A549 (cell line): ENCODE measurements around the gene LTB. TPM values are rescaled to one million over a fixed set of nuclear protein-coding genes. Genes with fewer than 3 reads are reported as not detected.

ENCODE experiments used
- ATAC-seq, 2 experiments: fragments of 200-7000 bp in 1 of 2; fragments of >200 bp in 1 of 2; cut with Nextera tagmentation in 1 of 2; cut with Tn5 transposase in 1 of 2; 3 replicates each; pipeline versions ENCODE4 v1.8.0 to v1.9.1; 2018 to 2020; ENCODE audit warnings: mild to moderate bottlenecking in 1 of 2, moderate library complexity in 1 of 2
- CTCF ChIA-PET: fragments of 300-600 bp; sonication (Branson Sonifier 250); formaldehyde crosslinking; extraction: SDS; loops from one replicate; lab custom pipeline; 2021; ENCODE audit warnings: antibody characterized with exemption, inconsistent platforms; lab: Yijun Ruan, JAX
- POLR2A ChIA-PET: fragments of 350-600 bp; formaldehyde crosslinking; extraction: SDS; loops from one replicate; lab custom pipeline; 2021; ENCODE audit warnings: antibody characterized with exemption, inconsistent platforms; lab: Yijun Ruan, JAX
- DNase-seq, 2 experiments: peaks; one replicate each; pipeline versions ENCODE4 v3.0.0 to v3.0.0-alpha.2; 2011 to 2016; ENCODE audit warnings: low read depth in 1 of 2, low spot score in 1 of 2
- FAIRE-seq: peaks from 2 replicates; lab custom pipeline; 2011; peaks lifted over from hg19 to GRCh38; lab: Jason Lieb, UNC
- H3K27ac ChIP-seq, 2 experiments: fragments of >200 bp; sonication (Bioruptor Twin); formaldehyde crosslinking; 3 replicates each; pipeline ENCODE4 v1.5.1; 2016 to 2017
- H3K4me1 ChIP-seq: fragments of >200 bp; sonication (Bioruptor Twin); formaldehyde crosslinking; 3 replicates; pipeline ENCODE4 v1.6.1; 2016
- H3K4me2 ChIP-seq: fragments of >200 bp; sonication (Bioruptor Twin); formaldehyde crosslinking; 3 replicates; pipeline ENCODE4 v1.6.1; 2016
- H3K4me3 ChIP-seq: fragments of >200 bp; sonication (Bioruptor Twin); formaldehyde crosslinking; 3 replicates; pipeline ENCODE4 v1.5.1; 2016
- H3K9me3 ChIP-seq: fragments of >200 bp; sonication (Bioruptor Twin); formaldehyde crosslinking; 3 replicates; pipeline ENCODE4 v1.6.1; 2016
- BHLHE40 ChIP-seq: IDR thresholded peaks from 2 replicates; pipeline ENCODE4 v1.6.1; 2012; ENCODE audit warnings: low read depth, low read length, inconsistent platforms
- CBX8 ChIP-seq: fragments of 200-600 bp; sonication (generic); IDR thresholded peaks from 2 replicates; pipeline ENCODE4 v1.6.1; 2016
- FOSB ChIP-seq: fragments of 250-450 bp; sonication (Bioruptor Pico); IDR thresholded peaks from 2 replicates; pipeline ENCODE4 v1.5.0; 2020; ENCODE audit warnings: mild to moderate bottlenecking, moderate library complexity
- FOSL2 ChIP-seq, 2 experiments: fragments of 450-650 bp in 1 of 2; fragments of >200 bp in 1 of 2; sonication (Bioruptor Twin) in 1 of 2; formaldehyde crosslinking; IDR thresholded peaks; 2 replicates each; pipeline versions ENCODE4 v1.5.0 to v1.6.1; 2016 to 2020; ENCODE audit warnings: mild to moderate bottlenecking in 1 of 2, moderate library complexity in 1 of 2
- FOXS1 ChIP-seq: fragments of 250-450 bp; sonication (Bioruptor Pico); IDR thresholded peaks from 2 replicates; pipeline ENCODE4 v1.5.0; 2020; ENCODE audit warnings: mild to moderate bottlenecking, moderate library complexity
- HDAC2 ChIP-seq: fragments of 200-600 bp; sonication (generic); IDR thresholded peaks from 2 replicates; pipeline ENCODE4 v1.6.1; 2016
- HES2 ChIP-seq: fragments of >200 bp; sonication (Bioruptor Twin); formaldehyde crosslinking; IDR thresholded peaks from 2 replicates; pipeline ENCODE4 v1.6.1; 2016
- HMGXB4 ChIP-seq: fragments of 250-450 bp; sonication (Bioruptor Pico); IDR thresholded peaks from 2 replicates; pipeline ENCODE4 v1.5.0; 2021; ENCODE audit warnings: mild to moderate bottlenecking, moderate library complexity, borderline replicate concordance
- HOXB5 ChIP-seq: fragments of 250-450 bp; sonication (Bioruptor Pico); IDR thresholded peaks from 2 replicates; pipeline ENCODE4 v1.5.0; 2020; ENCODE audit warnings: mild to moderate bottlenecking, moderate library complexity
- JUN ChIP-seq, 2 experiments: fragments of >200 bp; sonication (Bioruptor Twin); formaldehyde crosslinking; IDR thresholded peaks; 2 replicates in 1 of 2; 3 replicates in 1 of 2; pipeline ENCODE4 v1.6.1; 2016 to 2017
- KDM1A ChIP-seq: fragments of 200-600 bp; sonication (generic); IDR thresholded peaks from 2 replicates; pipeline ENCODE4 v1.6.1; 2016; ENCODE audit warnings: low read depth, mild to moderate bottlenecking
- KDM5A ChIP-seq: fragments of 200-600 bp; sonication (generic); IDR thresholded peaks from 2 replicates; pipeline ENCODE4 v1.6.1; 2016; ENCODE audit warnings: antibody characterized with exemption, mild to moderate bottlenecking
- MAFK ChIP-seq: fragments of 450-650 bp; IDR thresholded peaks from 2 replicates; pipeline ENCODE4 v1.6.1; 2014; ENCODE audit not compliant: partially characterized antibody
- MYC ChIP-seq: IDR thresholded peaks from 2 replicates; pipeline ENCODE4 v1.6.1; 2012; ENCODE audit warnings: mild to moderate bottlenecking, inconsistent platforms, low read length, improper control_type of control experiment, borderline replicate concordance
- POLR2AphosphoS2 ChIP-seq: conservative IDR thresholded peaks from 2 replicates; pipeline ENCODE4 v1.6.1; 2012; ENCODE audit warnings: low read length, improper control_type of control experiment, inconsistent platforms
- RAD21 ChIP-seq, 2 experiments: fragments of >200 bp in 1 of 2; sonication (Bioruptor Twin) in 1 of 2; formaldehyde crosslinking in 1 of 2; IDR thresholded peaks in 1 of 2; conservative IDR thresholded peaks in 1 of 2; 2 replicates in 1 of 2; 3 replicates in 1 of 2; pipeline ENCODE4 v1.6.1; 2012 to 2018; ENCODE audit warnings: inconsistent platforms in 1 of 2
- REST ChIP-seq: fragments of 200-600 bp; sonication (generic); IDR thresholded peaks from 2 replicates; pipeline ENCODE4 v1.6.1; 2016; ENCODE audit warnings: antibody characterized with exemption, mild to moderate bottlenecking, moderate library complexity
- RNF2 ChIP-seq: fragments of 200-600 bp; sonication (generic); IDR thresholded peaks from 2 replicates; pipeline ENCODE4 v1.6.1; 2016; ENCODE audit warnings: low read depth, mild to moderate bottlenecking, antibody characterized with exemption, moderate library complexity, borderline replicate concordance
- WGBS: methylation state at CpG from one replicate; pipeline ENCODE4 v1.1.6; 2017; ENCODE audit errors: missing lambda C conversion rate; 5-methylcytosine and 5-hydroxymethylcytosine counted together
- polyA plus RNA-seq, 4 experiments: library from polyadenylated mRNA; depleted of rRNA in 3 of 4; stranded (reverse); fragments of >200 nt; fragmentation: RNase III in 1 of 4; extraction: RNeasy Plus Mini Kit Qiagen cat#74134 plus additional on column Dnase treatment in 1 of 4; gene quantifications; 2 replicates in 3 of 4; 3 replicates in 1 of 4; pipeline ENCODE4 v1.2.3, GENCODE V29; 2011 to 2017
- TF ChIP-seq, protein P1 (sequence below): fragments of 450-650 bp; IDR thresholded peaks from 2 replicates; pipeline ENCODE4 v1.6.1; 2014; ENCODE audit warnings: antibody characterized with exemption
- TF ChIP-seq, protein P2 (sequence below): IDR thresholded peaks from 2 replicates; pipeline ENCODE4 v1.6.1; 2012; ENCODE audit warnings: low read depth, borderline replicate concordance
- TF ChIP-seq, protein P3 (sequence below): fragments of 250-450 bp; sonication (Bioruptor Pico); IDR thresholded peaks from 2 replicates; pipeline ENCODE4 v1.5.0; 2020; ENCODE audit warnings: low read depth, mild to moderate bottlenecking, moderate library complexity

Gene LTB
- polyA plus RNA-seq, 2 of the 4 experiments (the other 2 are of a cell fraction) = 0.14 to 0.26 TPM

GRCh38 chr6:31569861-31570536, 12.2 kb downstream of the LTB start:
- H3K4me2 ChIP-seq = no peak overlapping the region
- TF ChIP-seq POLR2AphosphoS2 (no peak), KDM5A (no peak), MYC (no peak), FOSL2 (IDR thresholded peaks at IDR 0.05) (no peak), FOSL2 (CRISPR knock-in tag; IDR thresholded peaks at IDR 0.05) (no peak), JUN (IDR thresholded peaks at IDR 0.05) (no peak), KDM1A (no peak), HMGXB4 (no peak), REST (no peak), HOXB5 (no peak)
- TF ChIP-seq, protein P1, sequence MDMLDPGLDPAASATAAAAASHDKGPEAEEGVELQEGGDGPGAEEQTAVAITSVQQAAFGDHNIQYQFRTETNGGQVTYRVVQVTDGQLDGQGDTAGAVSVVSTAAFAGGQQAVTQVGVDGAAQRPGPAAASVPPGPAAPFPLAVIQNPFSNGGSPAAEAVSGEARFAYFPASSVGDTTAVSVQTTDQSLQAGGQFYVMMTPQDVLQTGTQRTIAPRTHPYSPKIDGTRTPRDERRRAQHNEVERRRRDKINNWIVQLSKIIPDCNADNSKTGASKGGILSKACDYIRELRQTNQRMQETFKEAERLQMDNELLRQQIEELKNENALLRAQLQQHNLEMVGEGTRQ = no peak
- TF ChIP-seq, all 56 proteins: peak for 0
- WGBS = 40% methylated on average over 1 of the region's 1 CpG
- ATAC-seq (no peak), FAIRE-seq (no peak), DNase-seq (no peak)
- Histone ChIP-seq H3K27ac (no peak overlapping the region), H3K9me3 (no peaks in the 10 kb centered on the region), H3K4me3 (no peak overlapping the region), H3K4me1 (no peaks in the 10 kb centered on the region)
- CTCF ChIA-PET = interaction anchor here (1.2 to 4.9 kb wide), 4 partner anchors 10 to 77 kb away, joined by 3 to 30 read pairs (median 5); partner anchors contain the start of gene LST1
- POLR2A ChIA-PET = interaction anchor here (0.6 kb wide), 1 partner anchor 13 kb away, joined by 4 read pairs; no protein-coding TSS in a partner anchor

- CTCF ChIA-PET = interaction anchor here (1.1 to 4.9 kb wide), 4 partner anchors 10 to 18 kb away, joined by 3 to 30 read pairs (median 4); partner anchors contain the start of gene LST1
- H3K4me3 ChIP-seq = no peak overlapping the region
- ATAC-seq = no peak
- no peak for FAIRE-seq
- H3K4me2 ChIP-seq = no peak overlapping the region
- no peak overlapping the region for H3K27ac ChIP-seq
- no peaks in the 10 kb centered on the region for H3K4me1 ChIP-seq
- no peaks in the 10 kb centered on the region for H3K9me3 ChIP-seq
- POLR2A ChIA-PET = no interaction called here
- WGBS = 80% methylated on average over 3 of the region's 3 CpGs
- DNase-seq = no peak
- TF ChIP-seq KDM1A = no peak
- TF ChIP-seq CBX8 = no peak
- no peak for TF ChIP-seq POLR2AphosphoS2
- no peak for TF ChIP-seq FOXS1 (CRISPR knock-in tag)
- TF ChIP-seq, protein P1 = no peak
- TF ChIP-seq RNF2 = no peak
- no peak for TF ChIP-seq HES2
- no peak for TF ChIP-seq BHLHE40
- TF ChIP-seq JUN (IDR thresholded peaks at IDR 0.05) = no peak
- TF ChIP-seq, protein P2, sequence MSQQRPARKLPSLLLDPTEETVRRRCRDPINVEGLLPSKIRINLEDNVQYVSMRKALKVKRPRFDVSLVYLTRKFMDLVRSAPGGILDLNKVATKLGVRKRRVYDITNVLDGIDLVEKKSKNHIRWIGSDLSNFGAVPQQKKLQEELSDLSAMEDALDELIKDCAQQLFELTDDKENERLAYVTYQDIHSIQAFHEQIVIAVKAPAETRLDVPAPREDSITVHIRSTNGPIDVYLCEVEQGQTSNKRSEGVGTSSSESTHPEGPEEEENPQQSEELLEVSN = no peak
- no peak for TF ChIP-seq HDAC2
- TF ChIP-seq, protein P3, sequence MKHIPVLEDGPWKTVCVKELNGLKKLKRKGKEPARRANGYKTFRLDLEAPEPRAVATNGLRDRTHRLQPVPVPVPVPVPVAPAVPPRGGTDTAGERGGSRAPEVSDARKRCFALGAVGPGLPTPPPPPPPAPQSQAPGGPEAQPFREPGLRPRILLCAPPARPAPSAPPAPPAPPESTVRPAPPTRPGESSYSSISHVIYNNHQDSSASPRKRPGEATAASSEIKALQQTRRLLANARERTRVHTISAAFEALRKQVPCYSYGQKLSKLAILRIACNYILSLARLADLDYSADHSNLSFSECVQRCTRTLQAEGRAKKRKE (CRISPR knock-in tag) = no peak
- no peak for TF ChIP-seq MAFK
- TF ChIP-seq RAD21 (conservative IDR thresholded peaks at IDR 0.05 in 1 of 2, IDR thresholded peaks at IDR 0.05 in 1 of 2) = no peak
- no peak for TF ChIP-seq FOSB (CRISPR knock-in tag)
Observed at GRCh38 chr6:31568537-31568961, 13.7 kb downstream of the LTB start.
